ENCODE measurements around the gene LRRTM1.

- TF ChIP-seq ARNTL (CRISPR knock-in tag; IDR thresholded peaks at IDR 0.05; ENCODE audit: borderline replicate concordance, low read depth), result no peak
- no peak for TF ChIP-seq ESRRG (CRISPR knock-in tag; IDR thresholded peaks at IDR 0.05)
- no peak for TF ChIP-seq ZFP30 (CRISPR knock-in tag; IDR thresholded peaks at IDR 0.05)
- TF ChIP-seq, protein P1, sequence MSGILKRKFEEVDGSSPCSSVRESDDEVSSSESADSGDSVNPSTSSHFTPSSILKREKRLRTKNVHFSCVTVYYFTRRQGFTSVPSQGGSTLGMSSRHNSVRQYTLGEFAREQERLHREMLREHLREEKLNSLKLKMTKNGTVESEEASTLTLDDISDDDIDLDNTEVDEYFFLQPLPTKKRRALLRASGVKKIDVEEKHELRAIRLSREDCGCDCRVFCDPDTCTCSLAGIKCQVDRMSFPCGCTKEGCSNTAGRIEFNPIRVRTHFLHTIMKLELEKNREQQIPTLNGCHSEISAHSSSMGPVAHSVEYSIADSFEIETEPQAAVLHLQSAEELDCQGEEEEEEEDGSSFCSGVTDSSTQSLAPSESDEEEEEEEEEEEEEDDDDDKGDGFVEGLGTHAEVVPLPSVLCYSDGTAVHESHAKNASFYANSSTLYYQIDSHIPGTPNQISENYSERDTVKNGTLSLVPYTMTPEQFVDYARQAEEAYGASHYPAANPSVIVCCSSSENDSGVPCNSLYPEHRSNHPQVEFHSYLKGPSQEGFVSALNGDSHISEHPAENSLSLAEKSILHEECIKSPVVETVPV (CRISPR knock-in tag; IDR thresholded peaks at IDR 0.05), result no peak
- TF ChIP-seq CSDC2 (CRISPR knock-in tag; IDR thresholded peaks at IDR 0.05), result no peak
- TF ChIP-seq ISL1 (CRISPR knock-in tag; IDR thresholded peaks at IDR 0.05), result no peak
- TF ChIP-seq PPARA (CRISPR knock-in tag; IDR thresholded peaks at IDR 0.05; ENCODE audit: borderline replicate concordance), result no peak
Observed at GRCh38 chr2:80303006-80303908, 1.3 kb downstream of the LRRTM1 start.
